HG02623 (cell line): ENCODE measurements around the gene PRDX5.

Experiments
- ATAC-seq: cut with Tn5 transposase; IDR thresholded peaks from one replicate; pipeline ENCODE4 v1.9.1; 2021; ENCODE audit warnings: moderate library complexity; ENCODE audit not compliant: unreplicated experiment

PRDX5 gene

DNA sequence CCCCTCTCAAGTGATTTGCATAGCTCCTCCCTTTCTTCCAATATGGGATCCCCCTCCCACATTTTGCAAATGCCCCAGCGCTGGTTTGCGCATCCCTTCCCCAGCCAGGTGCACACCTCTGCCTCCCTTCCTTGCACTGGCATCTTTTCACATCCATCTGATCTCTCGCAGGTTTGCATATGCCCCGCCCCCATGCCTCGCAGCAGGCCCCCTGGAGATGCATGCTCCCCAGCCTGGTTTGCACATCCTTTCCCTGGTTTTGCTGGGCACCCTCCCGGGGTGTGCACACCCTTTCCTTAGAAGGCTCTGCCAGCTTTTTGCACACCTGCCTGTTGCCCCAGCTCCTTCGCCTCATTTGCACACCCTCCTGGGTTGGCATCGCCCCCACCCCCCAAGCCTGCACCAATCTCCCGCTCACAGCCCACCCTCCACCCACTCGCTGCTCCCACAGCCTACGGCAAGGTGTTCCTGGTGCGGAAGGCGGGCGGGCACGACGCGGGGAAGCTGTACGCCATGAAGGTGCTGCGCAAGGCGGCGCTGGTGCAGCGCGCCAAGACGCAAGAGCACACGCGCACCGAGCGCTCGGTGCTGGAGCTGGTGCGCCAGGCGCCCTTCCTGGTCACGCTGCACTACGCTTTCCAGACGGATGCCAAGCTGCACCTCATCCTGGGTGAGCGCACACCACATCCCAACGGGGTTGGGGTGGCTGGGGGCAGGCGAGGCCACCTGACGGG is 42.0 kb downstream of the PRDX5 start:
- no peak for ATAC-seq

GRCh38 chr11:64360448-64360921 is 42.6 kb downstream of the PRDX5 start:
- ATAC-seq = no peak

GRCh38 chr11:64361659-64362058 is 43.7 kb downstream of the PRDX5 start:
- no peak for ATAC-seq

GRCh38 chr11:64362339-64362738 is 44.4 kb downstream of the PRDX5 start:
- no peak for ATAC-seq

- no peak for ATAC-seq
Observed at GRCh38 chr11:64364435-64364834, 46.5 kb downstream of the PRDX5 start.

DNA sequence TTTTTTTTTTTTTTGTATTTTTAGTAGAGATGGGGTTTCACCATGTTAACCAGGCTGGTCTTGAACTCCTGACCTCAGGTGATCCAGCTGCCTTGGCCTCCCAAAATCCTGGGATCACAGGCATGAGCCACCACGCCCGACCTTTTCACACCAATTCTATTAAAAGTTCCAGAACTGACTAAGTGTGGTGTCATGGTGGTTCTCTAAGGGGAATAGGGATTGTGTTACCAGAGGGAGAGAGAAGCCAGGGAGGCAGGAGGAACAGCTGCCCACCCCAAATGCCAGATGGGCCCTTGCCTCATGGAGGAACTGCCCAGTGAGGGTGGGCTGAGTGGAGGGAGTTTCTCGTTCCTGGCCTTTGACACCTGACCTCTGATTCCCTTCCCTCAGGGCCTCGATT is 47.0 kb downstream of the PRDX5 start:
- no peak for ATAC-seq

- no peak for ATAC-seq
Observed at GRCh38 chr11:64366751-64367150, 48.8 kb downstream of the PRDX5 start.

DNA sequence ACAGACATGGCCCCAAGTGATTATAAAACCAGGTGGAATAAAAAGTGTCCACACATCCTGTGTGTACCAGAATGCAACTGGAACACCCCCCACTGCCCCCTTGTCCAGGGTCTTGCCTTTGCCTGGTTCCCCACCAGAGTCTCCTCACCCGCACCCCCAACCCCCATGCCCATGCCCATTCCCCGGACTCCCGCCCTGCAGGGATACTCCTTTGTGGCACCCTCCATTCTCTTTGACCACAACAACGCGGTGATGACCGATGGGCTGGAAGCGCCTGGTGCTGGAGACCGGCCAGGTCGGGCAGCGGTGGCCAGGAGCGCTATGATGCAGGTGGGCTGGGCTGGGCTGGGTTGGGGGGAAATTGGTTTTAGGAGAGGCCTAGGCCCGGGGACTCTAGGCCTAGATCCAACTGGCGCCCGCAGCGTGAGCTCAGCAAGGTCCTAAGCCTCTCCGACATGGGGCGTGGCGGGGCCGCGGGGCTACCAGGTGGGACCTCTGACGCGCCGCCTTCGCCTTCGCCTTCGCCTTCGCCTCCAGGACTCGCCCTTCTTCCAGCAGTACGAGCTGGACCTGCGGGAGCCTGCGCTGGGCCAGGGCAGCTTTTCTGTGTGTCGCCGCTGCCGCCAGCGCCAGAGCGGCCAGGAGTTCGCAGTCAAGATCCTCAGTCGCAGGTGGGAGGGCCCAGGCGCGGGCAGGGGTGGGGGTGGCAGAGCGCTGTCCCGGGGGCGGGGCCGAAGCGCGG is 50.2 kb downstream of the PRDX5 start:
- no peak for ATAC-seq

- no peak for ATAC-seq
Observed at GRCh38 chr11:64368673-64369074, 50.8 kb downstream of the PRDX5 start.

DNA sequence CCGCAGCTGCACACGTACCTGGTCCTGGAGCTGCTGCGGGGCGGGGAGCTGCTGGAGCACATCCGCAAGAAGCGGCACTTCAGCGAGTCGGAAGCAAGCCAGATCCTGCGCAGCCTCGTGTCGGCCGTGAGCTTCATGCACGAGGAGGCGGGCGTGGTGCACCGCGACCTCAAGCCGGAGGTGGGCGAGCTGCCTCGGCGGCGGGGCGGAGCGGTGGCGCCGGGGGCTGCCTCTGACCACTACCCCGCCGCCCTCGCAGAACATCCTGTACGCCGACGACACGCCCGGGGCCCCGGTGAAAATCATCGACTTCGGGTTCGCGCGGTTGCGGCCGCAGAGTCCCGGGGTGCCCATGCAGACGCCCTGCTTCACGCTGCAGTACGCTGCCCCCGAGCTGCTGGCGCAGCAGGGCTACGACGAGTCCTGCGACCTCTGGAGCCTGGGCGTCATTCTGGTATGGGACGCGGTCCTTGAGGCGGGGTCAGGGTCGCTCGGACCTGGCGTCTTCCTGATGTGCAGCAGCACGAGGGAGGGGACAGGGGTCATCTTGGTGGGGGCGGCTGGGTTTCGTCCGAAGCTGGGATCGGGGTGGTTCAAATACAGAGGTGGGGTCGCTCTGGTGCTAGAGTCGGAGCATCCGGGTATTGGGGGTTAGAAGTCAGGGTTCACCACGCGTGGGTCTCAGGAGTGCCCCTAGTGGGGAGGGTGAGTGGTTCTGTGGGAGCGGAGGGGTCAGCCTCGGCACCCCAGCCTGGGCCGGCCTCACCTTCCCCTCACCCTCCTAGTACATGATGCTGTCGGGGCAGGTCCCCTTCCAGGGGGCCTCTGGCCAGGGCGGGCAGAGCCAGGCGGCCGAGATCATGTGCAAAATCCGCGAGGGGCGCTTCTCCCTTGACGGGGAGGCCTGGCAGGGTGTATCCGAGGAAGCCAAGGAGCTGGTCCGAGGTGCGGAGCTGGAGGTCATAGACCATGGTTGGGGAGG is 51.8 kb downstream of the PRDX5 start:
- no peak for ATAC-seq

DNA sequence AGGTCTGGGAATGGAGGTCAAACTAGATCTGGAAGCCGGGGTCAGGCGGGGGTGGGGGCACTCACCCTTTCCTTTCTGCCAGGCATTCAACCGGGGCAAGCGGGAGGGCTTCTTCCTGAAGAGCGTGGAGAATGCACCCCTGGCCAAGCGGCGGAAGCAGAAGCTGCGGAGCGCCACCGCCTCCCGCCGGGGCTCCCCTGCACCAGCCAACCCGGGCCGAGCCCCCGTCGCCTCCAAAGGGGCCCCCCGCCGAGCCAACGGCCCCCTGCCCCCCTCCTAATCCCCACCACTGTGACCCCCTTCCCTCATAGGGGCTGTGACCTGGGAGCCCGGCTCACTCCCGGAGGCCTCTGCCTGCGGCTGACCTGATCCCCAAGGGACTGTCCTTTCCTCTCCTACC is 53.3 kb downstream of the PRDX5 start:
- no peak for ATAC-seq
